Loucy (cell line): ENCODE data around the gene RYR2.

Experiments
- H2AFZ ChIP-seq: fragments of 200-600 bp; sonication (generic); 2 replicates; pipeline ENCODE4 v1.6.0; 2016; ENCODE audit warnings: antibody characterized with exemption, mild to moderate bottlenecking, low read length, moderate library complexity
- H3F3A ChIP-seq: fragments of 200-600 bp; 2 replicates; pipeline ENCODE4 v1.6.0; 2016; ENCODE audit warnings: antibody characterized with exemption, low read depth, mild to moderate bottlenecking
- H3K27me3 ChIP-seq: fragments of 200-600 bp; sonication (generic); 2 replicates; pipeline ENCODE4 v1.6.1; 2014; ENCODE audit warnings: low read length, mild to moderate bottlenecking; ENCODE audit not compliant: insufficient read depth, poor library complexity, severe bottlenecking
- H3K36me3 ChIP-seq: fragments of 200-600 bp; sonication (generic); 2 replicates; pipeline ENCODE4 v1.6.1; 2016; ENCODE audit warnings: low read length; ENCODE audit not compliant: insufficient read depth
- H3K4me1 ChIP-seq: fragments of 200-600 bp; sonication (generic); 2 replicates; pipeline ENCODE4 v1.5.1; 2014; ENCODE audit warnings: low read length, mild to moderate bottlenecking; ENCODE audit not compliant: insufficient read depth, poor library complexity, severe bottlenecking
- H3K4me2 ChIP-seq: fragments of 200-600 bp; sonication (generic); 2 replicates; pipeline ENCODE4 v1.6.0; 2014; ENCODE audit warnings: antibody characterized with exemption, low read length, low read depth, mild to moderate bottlenecking; ENCODE audit not compliant: poor library complexity, severe bottlenecking
- H3K4me3 ChIP-seq: fragments of 200-600 bp; sonication (generic); 2 replicates; pipeline ENCODE4 v1.5.1; 2014; ENCODE audit warnings: low read length, mild to moderate bottlenecking, mixed read lengths; ENCODE audit not compliant: poor library complexity, severe bottlenecking
- H3K79me2 ChIP-seq: fragments of 200-600 bp; sonication (generic); 2 replicates; pipeline ENCODE4 v1.6.1; 2014; ENCODE audit warnings: low read length; ENCODE audit not compliant: insufficient read depth
- H3K9ac ChIP-seq: fragments of 200-600 bp; sonication (generic); 2 replicates; pipeline ENCODE4 v1.6.0; 2014; ENCODE audit warnings: mild to moderate bottlenecking, low read depth, low read length, moderate library complexity; ENCODE audit not compliant: poor library complexity, severe bottlenecking
- H3K9me2 ChIP-seq: fragments of 200-600 bp; sonication (generic); replicated peaks from 2 replicates; pipeline ENCODE4 v1.6.1; 2016; ENCODE audit warnings: low read depth, low read length, mixed read lengths
- H3K9me3 ChIP-seq: fragments of 200-600 bp; sonication (generic); 2 replicates; pipeline ENCODE4 v1.6.1; 2014; ENCODE audit warnings: mild to moderate bottlenecking, antibody characterized with exemption, low read length, low read depth; ENCODE audit not compliant: insufficient read depth
- H4K20me1 ChIP-seq: fragments of 200-600 bp; sonication (generic); 2 replicates; pipeline ENCODE4 v1.6.0; 2014; ENCODE audit warnings: antibody characterized with exemption, low read length, mild to moderate bottlenecking; ENCODE audit not compliant: insufficient read depth, poor library complexity, severe bottlenecking
- CTCF ChIP-seq: fragments of 200-600 bp; sonication (generic); conservative IDR thresholded peaks from 2 replicates; pipeline ENCODE4 v1.5.1; 2014; ENCODE audit warnings: mild to moderate bottlenecking, antibody characterized with exemption, low read length
- EZH2phosphoT487 ChIP-seq: fragments of 200-600 bp; IDR thresholded peaks from 2 replicates; pipeline ENCODE4 v1.6.1; 2018; ENCODE audit warnings: antibody characterized with exemption, mild to moderate bottlenecking, moderate library complexity, borderline replicate concordance

Gene RYR2

GRCh38 chr1:237527761-237528160 lies 485.8 kb downstream of the RYR2 start:
- no peaks in the 10 kb centered on the region for H3K9me2 ChIP-seq

GRCh38 chr1:237528545-237528944 lies 486.6 kb downstream of the RYR2 start:
- Histone ChIP-seq H3K36me3 (no peaks in the 10 kb centered on the region), H3K4me1 (no peaks in the 10 kb centered on the region), H3K4me2 (no peak overlapping the region), H3K4me3 (no peak overlapping the region), H3K9me3 (no peaks in the 10 kb centered on the region), H3K27me3 (no peaks in the 10 kb centered on the region), H2AFZ (no peak overlapping the region), H4K20me1 (no peaks in the 10 kb centered on the region), H3F3A (no peaks in the 10 kb centered on the region), H3K9ac (no peak overlapping the region), H3K9me2 (no peaks in the 10 kb centered on the region), H3K79me2 (no peaks in the 10 kb centered on the region)
- TF ChIP-seq EZH2phosphoT487 = no peak

More at GRCh38 chr1:237527761-237528160, 485.8 kb downstream of the RYR2 start:
- H4K20me1 ChIP-seq = no peaks in the 10 kb centered on the region
- H3K9me3 ChIP-seq = no peaks in the 10 kb centered on the region
- no peaks in the 10 kb centered on the region for H3K27me3 ChIP-seq
- TF ChIP-seq CTCF (no peak), EZH2phosphoT487 (no peak)
- no peaks in the 10 kb centered on the region for H3K36me3 ChIP-seq
- H3K79me2 ChIP-seq = no peaks in the 10 kb centered on the region
- no peak overlapping the region for H3K4me2 ChIP-seq
- no peak overlapping the region for H2AFZ ChIP-seq
- H3K4me3 ChIP-seq = no peak overlapping the region
- H3F3A ChIP-seq = no peaks in the 10 kb centered on the region
- H3K4me1 ChIP-seq = no peaks in the 10 kb centered on the region
- H3K9ac ChIP-seq = no peak overlapping the region

GRCh38 chr1:237539055-237539454 lies 497.1 kb downstream of the RYR2 start:
- no peak overlapping the region for H3K9ac ChIP-seq
- no peaks in the 10 kb centered on the region for H3K4me1 ChIP-seq
- no peak overlapping the region for H3K4me3 ChIP-seq
- H4K20me1 ChIP-seq = no peaks in the 10 kb centered on the region
- no peaks in the 10 kb centered on the region for H3K79me2 ChIP-seq
- H3K36me3 ChIP-seq = no peaks in the 10 kb centered on the region
- no peak overlapping the region for H3K4me2 ChIP-seq
- H3F3A ChIP-seq = no peaks in the 10 kb centered on the region
- no peaks in the 10 kb centered on the region for H3K27me3 ChIP-seq
- no peaks in the 10 kb centered on the region for H3K9me3 ChIP-seq
- TF ChIP-seq EZH2phosphoT487 (no peak), CTCF (no peak)
- H2AFZ ChIP-seq = no peak overlapping the region
- H3K9me2 ChIP-seq = no peaks in the 10 kb centered on the region

- H2AFZ ChIP-seq = no peak overlapping the region
- H3K9me3 ChIP-seq = no peaks in the 10 kb centered on the region
- H3K9me2 ChIP-seq = no peaks in the 10 kb centered on the region
- no peak overlapping the region for H3K4me3 ChIP-seq
- H4K20me1 ChIP-seq = no peaks in the 10 kb centered on the region
- no peaks in the 10 kb centered on the region for H3K27me3 ChIP-seq
- H3K4me2 ChIP-seq = no peak overlapping the region
- H3F3A ChIP-seq = no peaks in the 10 kb centered on the region
- H3K4me1 ChIP-seq = no peaks in the 10 kb centered on the region
- no peak overlapping the region for H3K9ac ChIP-seq
- no peaks in the 10 kb centered on the region for H3K36me3 ChIP-seq
- no peaks in the 10 kb centered on the region for H3K79me2 ChIP-seq
- no peak for TF ChIP-seq EZH2phosphoT487
- TF ChIP-seq CTCF = no peak
Measured at GRCh38 chr1:237542525-237543418, 500.8 kb downstream of the RYR2 start.
